ENCODE measurements around the gene NDRG3.
A peak's percentile ranks its signal among the peaks of the same experiment; 100 is the strongest.
"Not testable (repeated sequence)": the region's sequence is repeated elsewhere in the genome, so short reads cannot be mapped to it uniquely, and the experiment has no call there.

Gene NDRG3

DNA sequence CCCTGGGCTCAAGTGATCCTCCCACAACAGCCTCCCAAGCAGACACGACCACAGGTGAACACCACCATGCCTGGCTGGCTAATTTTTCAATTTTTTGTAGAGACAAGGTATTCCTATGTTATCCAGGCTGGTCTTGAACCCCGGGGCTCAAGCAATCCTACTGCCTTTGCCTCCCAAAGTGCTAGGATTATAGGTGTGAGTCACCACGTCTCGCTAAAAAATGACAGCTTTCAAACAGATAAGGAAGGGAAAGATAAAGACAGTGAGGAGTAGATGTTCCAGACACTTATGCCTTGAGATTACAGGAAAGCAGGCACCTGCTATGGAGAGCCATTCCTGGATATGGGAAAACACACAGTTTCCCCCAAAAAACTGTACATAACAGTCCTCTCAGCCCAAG is 58.9 kb downstream of the NDRG3 start:
- H3K4me3 Mint-ChIP-seq = no peak overlapping the region
- no peaks in the 10 kb centered on the region for H3K27me3 Mint-ChIP-seq
- peaks cover 7% of the 10 kb centered on the region for H3K36me3 Mint-ChIP-seq
- peaks cover 5% of the 10 kb centered on the region for H3K4me1 Mint-ChIP-seq (ENCODE audit: low read depth)
- H3K9me3 Mint-ChIP-seq (ENCODE audit: low read depth) = no peaks in the 10 kb centered on the region
- no peak overlapping the region for H3K27ac Mint-ChIP-seq

DNA sequence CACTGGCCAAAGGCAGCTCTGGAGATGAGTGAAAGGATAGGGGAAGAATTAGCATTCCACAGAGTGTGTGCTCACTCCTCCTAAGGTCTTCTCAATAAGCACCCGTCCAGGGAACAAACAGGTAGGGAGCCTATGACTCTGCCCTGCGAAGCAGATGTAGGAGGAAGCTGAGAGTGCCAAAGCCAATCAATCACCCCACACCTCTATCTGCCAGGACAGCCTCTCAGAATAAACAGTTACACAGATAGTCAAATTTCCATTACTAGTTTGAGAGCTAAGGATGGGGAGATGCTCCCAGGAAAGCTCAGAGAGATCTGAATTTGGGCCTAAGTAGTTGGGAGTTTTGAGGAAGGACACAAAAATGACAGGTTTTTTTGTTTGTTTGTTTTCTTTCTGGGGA is 59.4 kb downstream of the NDRG3 start:
- no peaks in the 10 kb centered on the region for H3K9me3 Mint-ChIP-seq (ENCODE audit: low read depth)
- H3K4me1 Mint-ChIP-seq (ENCODE audit: low read depth) = peaks cover 5% of the 10 kb centered on the region
- no peak overlapping the region for H3K4me3 Mint-ChIP-seq
- H3K27me3 Mint-ChIP-seq = no peaks in the 10 kb centered on the region
- H3K27ac Mint-ChIP-seq = no peak overlapping the region
- peaks cover 8% of the 10 kb centered on the region for H3K36me3 Mint-ChIP-seq

DNA sequence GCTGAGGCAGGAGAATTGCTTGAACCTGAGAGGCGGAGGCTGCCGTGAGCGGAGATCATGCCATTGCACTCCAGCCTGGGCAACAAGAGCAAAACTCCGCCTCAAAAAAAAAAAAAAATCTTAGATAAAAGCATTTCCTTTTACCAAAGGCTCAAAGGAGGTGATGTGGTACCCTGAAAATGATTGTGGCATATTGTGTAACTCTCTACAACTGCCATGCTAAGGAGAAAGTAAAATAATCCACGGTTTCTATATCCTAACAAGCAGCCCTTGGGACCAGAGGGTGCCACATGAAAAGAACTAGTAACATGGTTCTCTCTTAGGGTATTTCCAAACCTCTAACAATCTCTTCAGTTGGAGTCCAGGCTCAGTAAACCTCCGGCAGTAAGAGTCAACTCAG is 61.1 kb downstream of the NDRG3 start:
- H3K27me3 Mint-ChIP-seq = no peaks in the 10 kb centered on the region
- H3K36me3 Mint-ChIP-seq = peaks cover 10% of the 10 kb centered on the region
- peaks cover 5% of the 10 kb centered on the region for H3K4me1 Mint-ChIP-seq (ENCODE audit: low read depth)
- H3K9me3 Mint-ChIP-seq (ENCODE audit: low read depth) = no peaks in the 10 kb centered on the region
- H3K27ac Mint-ChIP-seq = no peak overlapping the region
- no peak overlapping the region for H3K4me3 Mint-ChIP-seq

DNA sequence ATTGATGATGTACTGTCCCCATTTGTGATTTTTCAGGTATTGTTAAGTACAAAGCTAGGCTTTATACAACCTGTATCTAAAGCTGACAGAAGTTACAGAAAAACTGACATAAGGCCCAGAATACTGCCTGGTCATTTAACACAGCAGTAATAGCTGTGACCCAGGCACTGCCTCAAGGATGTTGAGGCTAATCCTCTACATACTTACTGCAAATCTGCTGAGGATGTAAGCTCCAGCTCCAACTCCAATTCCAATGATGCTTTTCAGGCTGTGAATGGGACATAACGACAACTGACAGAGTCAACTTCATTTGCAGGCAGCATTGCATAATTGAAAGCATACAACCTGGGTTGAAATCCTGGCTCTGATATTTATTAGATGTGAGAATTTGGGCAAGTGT is 63.6 kb downstream of the NDRG3 start:
- no peaks in the 10 kb centered on the region for H3K27me3 Mint-ChIP-seq
- H3K4me1 Mint-ChIP-seq (ENCODE audit: low read depth) = peaks cover 5% of the 10 kb centered on the region
- H3K36me3 Mint-ChIP-seq = peaks cover 14% of the 10 kb centered on the region
- H3K4me3 Mint-ChIP-seq = no peak overlapping the region
- no peak overlapping the region for H3K27ac Mint-ChIP-seq
- no peaks in the 10 kb centered on the region for H3K9me3 Mint-ChIP-seq (ENCODE audit: low read depth)

DNA sequence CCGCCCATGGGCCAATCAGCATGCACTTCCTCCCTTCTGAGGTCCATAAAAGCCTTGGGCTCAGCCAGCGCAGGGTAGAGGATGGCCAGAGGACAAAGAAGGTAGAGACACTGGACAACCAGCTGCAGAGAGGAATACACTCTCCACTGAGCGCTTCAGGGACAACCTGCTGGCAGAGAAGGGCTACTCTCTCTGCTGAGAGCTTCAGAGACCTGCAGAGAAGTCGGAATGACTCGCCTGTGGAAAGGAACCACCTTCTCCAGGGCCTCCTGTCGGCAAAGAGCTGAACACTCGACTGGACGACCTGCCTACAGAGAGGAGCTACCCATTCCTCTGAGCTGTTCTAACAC is 68.5 kb downstream of the NDRG3 start:
- Mint-ChIP-seq H3K27ac (no peak overlapping the region), H3K27me3 (no peaks in the 10 kb centered on the region), H3K4me1 (ENCODE audit: low read depth) (no peaks in the 10 kb centered on the region)

DNA sequence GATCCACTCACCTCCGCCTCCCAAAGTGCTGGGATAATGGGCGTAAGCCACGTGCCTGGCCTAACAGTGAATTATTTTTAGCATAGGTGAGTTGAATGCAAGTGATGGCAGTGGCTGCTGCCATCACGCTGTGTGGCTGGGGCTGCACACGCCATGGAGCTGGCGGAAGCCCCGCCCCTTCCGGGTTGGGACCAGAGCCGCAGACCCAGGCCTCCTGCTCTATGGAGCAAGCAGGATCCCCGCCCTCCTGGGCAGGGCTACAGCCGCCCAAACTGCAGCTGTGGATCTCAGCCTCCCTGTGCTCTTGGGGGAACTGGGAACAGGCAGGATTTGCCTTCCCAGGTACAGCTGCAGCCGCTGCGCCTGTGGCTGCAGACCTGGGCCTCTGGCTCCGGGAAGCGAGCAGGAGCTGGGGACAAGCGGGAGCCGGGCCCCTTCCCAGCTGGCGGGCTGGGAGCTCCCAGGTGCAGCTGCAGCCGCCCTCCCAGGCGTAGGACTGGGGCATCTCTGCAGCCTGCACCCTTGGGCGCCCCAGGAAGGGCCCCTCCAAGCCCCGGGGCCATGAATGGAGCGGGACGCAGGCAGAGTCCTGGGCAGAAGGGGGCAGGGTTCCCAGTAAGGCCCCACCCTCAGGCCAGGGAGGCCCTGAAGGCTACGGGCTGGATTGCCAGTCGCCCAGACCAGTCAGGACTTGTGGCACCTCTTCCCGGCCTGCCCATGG is 69.0 kb downstream of the NDRG3 start:
- no peaks in the 10 kb centered on the region for H3K9me3 Mint-ChIP-seq (ENCODE audit: low read depth)
- no peak overlapping the region for H3K27ac Mint-ChIP-seq
- H3K27me3 Mint-ChIP-seq = no peaks in the 10 kb centered on the region
- peaks cover 7% of the 10 kb centered on the region for H3K36me3 Mint-ChIP-seq
- H3K4me3 Mint-ChIP-seq = no peak overlapping the region
- no peaks in the 10 kb centered on the region for H3K4me1 Mint-ChIP-seq (ENCODE audit: low read depth)

More for the DNA sequence above, 68.5 kb downstream of the NDRG3 start:
- H3K4me3 Mint-ChIP-seq = no peak overlapping the region
- H3K9me3 Mint-ChIP-seq (ENCODE audit: low read depth) = no peaks in the 10 kb centered on the region
- H3K36me3 Mint-ChIP-seq = peaks cover 12% of the 10 kb centered on the region

DNA sequence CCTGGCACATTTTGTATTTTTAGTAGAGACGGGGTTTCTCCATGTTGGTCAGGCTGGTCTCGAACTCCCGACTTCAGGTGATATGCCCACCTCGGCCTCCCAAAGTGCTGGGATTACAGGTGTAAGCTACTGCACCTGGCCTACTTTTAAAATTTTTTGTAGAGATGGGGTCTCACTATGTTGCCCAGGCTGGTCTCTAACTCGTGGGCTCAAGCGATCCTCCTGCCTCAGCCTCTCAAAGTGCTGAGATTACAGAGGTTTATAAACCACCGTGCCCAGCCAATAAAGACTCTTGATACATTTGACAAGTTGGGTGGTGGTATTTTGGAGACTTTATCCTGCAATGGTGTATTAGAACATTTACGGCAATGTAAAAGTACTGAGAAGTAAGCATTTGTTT is 70.3 kb downstream of the NDRG3 start:
- H3K36me3 Mint-ChIP-seq = not testable (repeated sequence)

DNA sequence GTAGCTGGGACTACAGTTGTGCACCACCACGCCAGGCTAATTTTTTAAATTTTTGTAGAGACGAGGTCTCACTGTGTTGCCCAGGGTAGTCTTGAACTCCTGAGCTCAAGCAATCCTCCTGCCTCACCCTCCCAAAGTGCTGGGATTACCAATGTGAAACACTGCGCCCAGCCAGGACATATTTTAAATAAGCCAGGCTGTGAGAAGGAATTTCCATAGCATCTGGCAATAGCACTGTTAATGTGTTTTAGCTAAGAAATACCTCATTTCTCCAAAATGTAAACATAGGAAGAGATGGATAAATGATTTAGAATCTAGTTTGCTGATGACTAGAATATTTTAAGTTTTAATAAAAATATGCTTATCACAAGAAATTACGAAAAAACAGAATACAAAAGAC is 72.9 kb downstream of the NDRG3 start:
- Mint-ChIP-seq H3K27me3 (no peaks in the 10 kb centered on the region), H3K4me1 (ENCODE audit: low read depth) (no peaks in the 10 kb centered on the region), H3K9me3 (ENCODE audit: low read depth) (no peaks in the 10 kb centered on the region), H3K27ac (no peak overlapping the region), H3K36me3 (peaks cover 6% of the 10 kb centered on the region), H3K4me3 (no peak overlapping the region)

More for the DNA sequence above, 70.3 kb downstream of the NDRG3 start:
- not testable (repeated sequence) for H3K4me1 Mint-ChIP-seq (ENCODE audit: low read depth); H3K27ac Mint-ChIP-seq; H3K27me3 Mint-ChIP-seq; H3K9me3 Mint-ChIP-seq (ENCODE audit: low read depth); H3K4me3 Mint-ChIP-seq

DNA sequence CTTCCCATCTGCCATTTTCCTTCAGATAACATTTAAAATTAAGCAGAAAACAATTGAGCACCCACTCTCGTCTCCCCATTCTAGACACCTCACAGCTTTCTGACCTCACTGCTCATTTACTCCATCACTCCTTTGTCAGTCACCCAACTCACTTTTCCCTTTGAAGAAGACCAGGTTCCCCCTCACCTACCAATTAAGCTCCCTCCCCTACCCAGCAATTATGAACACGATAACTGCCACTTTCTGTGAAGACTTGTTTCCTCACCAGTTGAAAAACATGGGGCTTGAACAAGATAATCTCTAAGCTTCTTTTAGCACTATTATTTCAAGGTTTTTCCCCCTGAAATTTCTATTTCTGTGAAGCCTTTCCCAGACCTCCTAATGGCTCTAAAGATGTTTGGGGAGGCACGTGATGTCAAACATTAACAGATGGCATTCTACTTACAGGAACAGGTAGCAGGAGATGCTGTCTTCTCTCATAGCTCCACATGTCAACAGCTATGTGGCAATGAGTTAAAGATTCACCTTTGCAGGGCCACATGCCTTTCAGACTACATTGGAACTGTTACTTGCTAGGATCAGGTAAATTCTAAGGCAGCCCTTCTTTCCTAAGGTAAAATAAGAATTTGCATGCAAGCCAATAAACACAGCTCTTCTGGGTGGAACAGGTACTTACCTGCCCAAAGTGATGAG is 75.1 kb downstream of the NDRG3 start:
- H3K36me3 Mint-ChIP-seq = peaks cover 3% of the 10 kb centered on the region
- H3K9me3 Mint-ChIP-seq (ENCODE audit: low read depth) = no peaks in the 10 kb centered on the region
- H3K27me3 Mint-ChIP-seq = no peaks in the 10 kb centered on the region
- H3K4me1 Mint-ChIP-seq (ENCODE audit: low read depth) = no peaks in the 10 kb centered on the region
- H3K27ac Mint-ChIP-seq = no peak overlapping the region
- no peak overlapping the region for H3K4me3 Mint-ChIP-seq

DNA sequence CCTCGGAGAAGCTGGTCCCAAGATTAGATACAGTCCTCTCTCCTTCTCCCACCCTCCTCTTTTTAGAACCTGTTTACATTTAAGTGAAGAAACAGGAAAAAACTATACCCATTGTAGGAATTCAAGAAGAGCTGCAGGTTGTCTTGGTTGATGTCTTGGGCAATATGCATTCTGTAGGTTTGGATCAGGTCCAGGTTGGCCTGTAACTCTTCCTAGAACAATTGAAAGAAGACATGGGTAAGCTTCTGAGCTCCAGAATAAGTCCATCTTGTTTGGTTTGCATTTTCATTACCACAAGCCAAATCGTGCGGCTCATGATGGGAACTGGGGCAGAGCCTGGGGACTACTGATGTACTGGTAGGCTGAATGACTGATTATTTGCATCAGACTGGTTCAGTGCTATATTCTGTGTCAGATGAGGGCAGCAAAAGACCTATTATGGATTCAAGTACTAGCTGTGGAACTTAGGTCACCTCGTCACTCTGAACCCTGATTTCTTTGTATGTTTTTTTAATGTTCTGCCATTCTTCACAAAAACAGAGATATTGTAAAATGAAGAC is 79.6 kb downstream of the NDRG3 start:
- peak overlapping the region; percentile 5 for H3K27ac Mint-ChIP-seq
- H3K4me1 Mint-ChIP-seq (ENCODE audit: low read depth) = no peaks in the 10 kb centered on the region
- no peaks in the 10 kb centered on the region for H3K27me3 Mint-ChIP-seq
- no peaks in the 10 kb centered on the region for H3K9me3 Mint-ChIP-seq (ENCODE audit: low read depth)
- no peak overlapping the region for H3K4me3 Mint-ChIP-seq
- H3K36me3 Mint-ChIP-seq = peaks cover 9% of the 10 kb centered on the region

DNA sequence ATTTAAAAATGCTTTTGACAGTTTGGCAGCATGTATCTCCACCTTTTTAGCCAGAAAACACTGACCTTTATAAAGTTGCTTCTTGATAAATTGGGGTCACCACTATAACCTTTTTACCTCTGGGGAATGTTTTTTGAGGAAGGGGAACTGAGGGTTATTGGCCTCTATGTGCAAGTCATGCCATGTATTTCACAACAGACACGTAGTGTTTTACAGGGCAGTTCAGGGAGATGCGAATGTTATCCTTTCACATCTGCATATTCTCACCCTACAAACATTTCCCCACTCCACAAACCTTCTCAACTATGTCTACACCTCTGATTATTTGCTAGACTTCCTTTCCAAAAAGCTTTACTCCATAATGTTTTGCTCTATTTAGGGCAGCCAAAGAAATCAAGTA is 82.9 kb downstream of the NDRG3 start:
- Mint-ChIP-seq H3K27me3 (no peaks in the 10 kb centered on the region), H3K27ac (no peak overlapping the region), H3K4me3 (no peak overlapping the region), H3K36me3 (peaks cover 11% of the 10 kb centered on the region), H3K4me1 (ENCODE audit: low read depth) (peaks cover 11% of the 10 kb centered on the region), H3K9me3 (ENCODE audit: low read depth) (no peaks in the 10 kb centered on the region)

DNA sequence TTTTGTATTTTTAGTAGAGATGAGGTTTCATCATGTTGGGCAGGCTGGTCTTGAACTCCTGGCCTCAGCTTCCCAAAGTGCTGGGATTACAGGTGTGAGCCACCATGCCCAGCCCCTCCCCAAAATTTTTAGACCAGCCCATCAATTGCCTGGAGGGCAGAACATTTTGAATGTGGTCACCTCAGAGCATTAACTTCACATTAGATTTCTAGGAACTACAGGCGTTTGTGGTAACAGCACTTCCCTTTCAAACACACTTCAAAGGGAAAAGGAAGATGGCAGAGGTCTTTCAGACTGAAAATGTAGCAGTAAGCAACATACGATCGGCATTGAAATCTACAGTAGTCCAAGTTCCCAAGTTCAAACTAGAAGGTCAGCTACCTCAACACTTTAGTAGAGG is 87.6 kb downstream of the NDRG3 start:
- Mint-ChIP-seq H3K27ac (peak overlapping the region; percentile 34), H3K4me1 (ENCODE audit: low read depth) (peaks cover 16% of the 10 kb centered on the region), H3K9me3 (ENCODE audit: low read depth) (no peaks in the 10 kb centered on the region), H3K4me3 (peak overlapping the region; percentile 54), H3K36me3 (peaks cover 10% of the 10 kb centered on the region), H3K27me3 (no peaks in the 10 kb centered on the region)

DNA sequence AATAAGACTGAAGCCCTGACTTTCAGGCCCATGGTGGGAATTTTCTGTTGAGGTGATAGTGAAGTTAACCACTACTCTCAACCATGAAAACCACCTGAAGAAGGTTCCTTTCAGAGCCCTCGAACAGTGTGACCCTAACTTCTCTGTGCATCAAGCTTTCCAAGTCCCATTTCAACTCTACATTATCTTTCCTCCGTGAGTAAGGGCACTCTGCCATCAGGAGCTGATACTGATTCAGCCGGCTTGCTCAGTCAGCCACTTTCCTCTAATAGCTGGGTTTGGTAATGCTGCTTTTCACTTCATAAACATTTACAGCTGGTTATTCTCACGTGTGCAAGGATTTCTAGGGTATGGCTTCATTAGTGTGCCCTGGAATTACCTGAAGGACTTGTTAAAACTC is 89.2 kb downstream of the NDRG3 start:
- Mint-ChIP-seq H3K27ac (no peak overlapping the region), H3K27me3 (no peaks in the 10 kb centered on the region), H3K36me3 (peaks cover 13% of the 10 kb centered on the region), H3K9me3 (ENCODE audit: low read depth) (no peaks in the 10 kb centered on the region), H3K4me3 (no peak overlapping the region), H3K4me1 (ENCODE audit: low read depth) (peaks cover 16% of the 10 kb centered on the region)

DNA sequence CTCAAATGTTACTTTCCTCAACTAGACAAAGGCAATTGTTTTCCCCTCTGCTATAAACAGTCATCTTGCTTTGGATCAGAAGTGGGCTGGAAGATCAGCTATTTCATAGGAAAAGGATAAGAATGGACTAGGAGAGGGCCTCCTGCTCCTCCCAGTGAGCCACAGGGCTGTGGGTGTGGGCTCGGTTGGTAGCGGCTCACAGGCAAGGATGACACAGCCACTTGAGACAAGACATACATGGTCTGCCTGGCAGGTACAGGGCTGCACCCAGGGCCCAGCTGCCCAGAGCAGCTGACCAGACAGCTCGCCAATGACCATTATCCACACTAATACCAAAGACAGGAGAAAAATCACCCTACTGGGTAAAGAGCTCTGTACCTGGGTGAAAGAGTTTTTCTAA is 90.9 kb downstream of the NDRG3 start:
- Mint-ChIP-seq H3K4me1 (ENCODE audit: low read depth) (peaks cover 16% of the 10 kb centered on the region), H3K4me3 (no peak overlapping the region), H3K27ac (no peak overlapping the region), H3K36me3 (peaks cover 15% of the 10 kb centered on the region), H3K9me3 (ENCODE audit: low read depth) (no peaks in the 10 kb centered on the region), H3K27me3 (no peaks in the 10 kb centered on the region)

DNA sequence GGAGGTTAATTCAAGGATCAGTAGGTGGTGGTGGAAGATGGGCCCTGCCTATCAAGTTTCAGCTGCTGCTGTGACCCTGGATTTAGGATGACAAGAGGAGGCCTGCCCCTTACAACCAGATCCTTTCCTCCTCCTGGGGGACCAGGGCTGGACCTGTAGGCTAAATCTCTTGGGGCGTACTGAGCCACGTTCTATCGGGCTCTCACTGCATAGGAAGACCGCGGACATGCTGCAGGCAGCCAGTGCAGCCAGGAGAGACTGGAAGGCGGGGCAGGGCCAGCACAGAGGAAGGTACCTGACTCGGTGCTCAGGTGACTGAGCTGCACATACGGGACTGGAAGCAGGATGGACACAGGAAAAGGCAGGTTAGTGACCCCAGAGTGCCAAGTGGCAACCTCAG is 91.4 kb downstream of the NDRG3 start:
- Mint-ChIP-seq H3K4me3 (no peak overlapping the region), H3K27ac (no peak overlapping the region), H3K27me3 (no peaks in the 10 kb centered on the region)

DNA sequence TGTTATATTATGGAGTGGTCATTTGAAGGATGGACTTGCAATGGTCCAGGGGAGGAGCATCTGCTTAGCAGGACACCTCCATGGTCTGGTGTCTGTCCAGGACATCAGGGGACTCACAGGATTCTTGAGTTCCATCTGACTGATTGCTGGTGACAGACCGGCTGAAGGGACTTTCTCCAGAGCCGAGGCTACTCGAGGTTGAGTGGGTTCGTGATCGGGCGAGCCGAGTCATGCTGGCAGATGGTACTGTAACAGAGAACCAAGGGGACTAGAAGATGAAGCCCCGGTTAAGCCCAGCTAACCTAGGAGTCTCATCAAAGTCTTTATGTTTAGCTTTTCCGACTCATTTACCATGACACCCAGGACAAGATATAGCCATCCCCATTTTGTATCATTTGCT is 92.4 kb downstream of the NDRG3 start:
- Mint-ChIP-seq H3K27me3 (no peaks in the 10 kb centered on the region), H3K36me3 (peaks cover 14% of the 10 kb centered on the region), H3K4me1 (ENCODE audit: low read depth) (peaks cover 10% of the 10 kb centered on the region), H3K4me3 (no peak overlapping the region), H3K27ac (no peak overlapping the region), H3K9me3 (ENCODE audit: low read depth) (no peaks in the 10 kb centered on the region)

More for the DNA sequence above, 91.4 kb downstream of the NDRG3 start:
- Mint-ChIP-seq H3K9me3 (ENCODE audit: low read depth) (no peaks in the 10 kb centered on the region), H3K4me1 (ENCODE audit: low read depth) (peaks cover 16% of the 10 kb centered on the region), H3K36me3 (peaks cover 15% of the 10 kb centered on the region)
